HG03520 (cell line): ENCODE measurements around the gene MYOF.

ENCODE experiments used
- ATAC-seq: cut with Tn5 transposase; IDR thresholded peaks from one replicate; pipeline ENCODE4 v1.9.1; 2021; ENCODE audit warnings: mild to moderate bottlenecking, moderate library complexity; ENCODE audit not compliant: unreplicated experiment

Gene MYOF

GRCh38 chr10:93482145-93482834 is at the start of gene MYOF:
TSS of gene MYOF (minus strand) at chr10:93482334. CDS start at chr10:93482194, 140 bp downstream.
- ATAC-seq: peak; percentile 76

GRCh38 chr10:93518531-93518930 is 36.4 kb upstream of the MYOF start:
- no peak for ATAC-seq

- no peak for ATAC-seq
These were observed 33.9 kb upstream of the MYOF start for GRCh38 chr10:93516006-93516380.

- ATAC-seq: no peak
These were observed 33.2 kb upstream of the MYOF start for GRCh38 chr10:93515071-93516005.

- ATAC-seq: no peak
These were observed 32.4 kb upstream of the MYOF start for GRCh38 chr10:93514521-93514920.

- ATAC-seq: no peak
These were observed 31.0 kb upstream of the MYOF start for GRCh38 chr10:93513091-93513490.

GRCh38 chr10:93512565-93512964 is 30.4 kb upstream of the MYOF start:
- no peak for ATAC-seq

GRCh38 chr10:93509816-93510215 is 27.7 kb upstream of the MYOF start:
- no peak for ATAC-seq

- no peak for ATAC-seq
These were observed 22.9 kb upstream of the MYOF start for GRCh38 chr10:93505075-93505474.

- ATAC-seq: peak; percentile 76
These were observed 20.9 kb upstream of the MYOF start for GRCh38 chr10:93503075-93503474.

GRCh38 chr10:93501650-93502049 is 19.5 kb upstream of the MYOF start:
- ATAC-seq: no peak

GRCh38 chr10:93498166-93498565 is 16.0 kb upstream of the MYOF start:
- no peak for ATAC-seq

GRCh38 chr10:93496322-93497041 is 14.3 kb upstream of the MYOF start, which contains the start of gene CEP55:
TSS of gene CEP55 (plus strand) at chr10:93496612. CDS start at chr10:93500052, 3,440 bp downstream.
- peak; percentile 98 for ATAC-seq

GRCh38 chr10:93495654-93496321 is 13.7 kb upstream of the MYOF start:
- ATAC-seq: peak; percentile 7

- no peak for ATAC-seq
These were observed 12.4 kb upstream of the MYOF start for GRCh38 chr10:93494494-93494893.

- no peak for ATAC-seq
These were observed 11.0 kb upstream of the MYOF start for GRCh38 chr10:93493162-93493561.

GRCh38 chr10:93491602-93492121 is 9.5 kb upstream of the MYOF start:
- no peak for ATAC-seq

GRCh38 chr10:93488956-93489528 is 6.9 kb upstream of the MYOF start:
- no peak for ATAC-seq

- ATAC-seq: no peak
These were observed 3.6 kb upstream of the MYOF start for GRCh38 chr10:93485690-93486089.

GRCh38 chr10:93481637-93482144 is 443 bp downstream of the MYOF start:
- no peak for ATAC-seq
